Measurements from ENCODE around the gene ODC1. TPM values are rescaled to one million over a fixed set of nuclear protein-coding genes. Genes with fewer than 3 reads are reported as not detected.
"Not testable (repeated sequence)": the region's sequence is repeated elsewhere in the genome, so short reads cannot be mapped to it uniquely, and the experiment has no call there.

The ODC1 gene
- total and polyA plus RNA-seq, 2 donors (not counting 1 experiment from before 2014, with no cell fraction given): 86.4 to 89.3 TPM

DNA sequence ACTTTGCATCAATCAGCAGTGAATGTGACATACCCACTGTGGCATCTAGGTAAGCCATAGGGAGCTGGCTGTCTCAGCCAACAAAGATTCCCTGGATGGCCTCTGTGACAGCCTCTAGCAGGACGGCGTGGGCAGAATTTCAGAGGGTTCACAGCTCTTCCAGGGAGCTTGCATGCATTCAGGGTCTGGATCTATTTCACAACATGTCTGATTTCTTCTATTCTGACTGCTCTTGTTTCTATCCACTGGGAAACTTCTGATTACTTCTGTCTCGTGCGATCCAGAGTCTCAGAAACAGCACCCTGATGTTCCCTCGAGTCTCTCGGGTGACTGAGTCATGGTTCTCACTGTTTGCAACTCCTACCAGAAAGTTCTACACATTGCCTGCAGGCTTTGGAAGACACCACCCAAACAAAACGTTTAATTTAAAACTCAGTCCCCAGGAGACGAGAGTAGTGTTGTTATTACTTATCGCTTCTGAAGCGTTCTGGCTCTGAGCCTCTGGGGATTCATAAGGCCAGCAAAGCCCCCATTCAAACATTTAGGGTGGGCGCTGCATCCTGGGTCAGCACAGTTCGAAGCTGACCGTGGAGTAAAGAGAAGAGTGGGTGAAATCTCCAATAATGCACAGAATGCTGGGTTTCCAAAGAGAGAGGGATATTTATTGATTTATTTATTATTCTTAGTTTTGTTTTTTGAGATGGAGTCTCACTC is 41.9 kb upstream of the ODC1 start:
- no peak overlapping the region for H2AFZ ChIP-seq (ENCODE audit: low read length)
- no peaks in the 10 kb centered on the region for H3K9me3 ChIP-seq (ENCODE audit: control insufficient read depth, insufficient read depth, low read depth, low read length)
- no peak overlapping the region for H3K4me3 ChIP-seq (replicated peaks in 1 of 4; ENCODE audit: control extremely low read depth in 1 of 4, insufficient read depth in 1 of 4, low read depth in 3 of 4, low read length in 4 of 4)
- H3K27me3 ChIP-seq (ENCODE audit: control insufficient read depth, insufficient read depth, low read length): peaks cover 16% of the 10 kb centered on the region
- TF ChIP-seq EZH2 (IDR thresholded peaks at IDR 0.05; ENCODE audit: low read length, missing control alignments): no peak
- TF ChIP-seq, protein P1, sequence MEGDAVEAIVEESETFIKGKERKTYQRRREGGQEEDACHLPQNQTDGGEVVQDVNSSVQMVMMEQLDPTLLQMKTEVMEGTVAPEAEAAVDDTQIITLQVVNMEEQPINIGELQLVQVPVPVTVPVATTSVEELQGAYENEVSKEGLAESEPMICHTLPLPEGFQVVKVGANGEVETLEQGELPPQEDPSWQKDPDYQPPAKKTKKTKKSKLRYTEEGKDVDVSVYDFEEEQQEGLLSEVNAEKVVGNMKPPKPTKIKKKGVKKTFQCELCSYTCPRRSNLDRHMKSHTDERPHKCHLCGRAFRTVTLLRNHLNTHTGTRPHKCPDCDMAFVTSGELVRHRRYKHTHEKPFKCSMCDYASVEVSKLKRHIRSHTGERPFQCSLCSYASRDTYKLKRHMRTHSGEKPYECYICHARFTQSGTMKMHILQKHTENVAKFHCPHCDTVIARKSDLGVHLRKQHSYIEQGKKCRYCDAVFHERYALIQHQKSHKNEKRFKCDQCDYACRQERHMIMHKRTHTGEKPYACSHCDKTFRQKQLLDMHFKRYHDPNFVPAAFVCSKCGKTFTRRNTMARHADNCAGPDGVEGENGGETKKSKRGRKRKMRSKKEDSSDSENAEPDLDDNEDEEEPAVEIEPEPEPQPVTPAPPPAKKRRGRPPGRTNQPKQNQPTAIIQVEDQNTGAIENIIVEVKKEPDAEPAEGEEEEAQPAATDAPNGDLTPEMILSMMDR (conservative IDR thresholded peaks at IDR 0.05 in 1 of 2, IDR thresholded peaks at IDR 0.05 in 1 of 2; ENCODE audit: low read depth in 1 of 2, low read length in 2 of 2): no peak
- no peak overlapping the region for H3K9ac ChIP-seq (ENCODE audit: insufficient read depth, low read length)
- H3K36me3 ChIP-seq (ENCODE audit: control insufficient read depth, insufficient read depth, low read length): no peaks in the 10 kb centered on the region
- DNase-seq (ENCODE audit: low read depth in 2 of 2): no peak
- H3K79me2 ChIP-seq (ENCODE audit: control insufficient read depth, insufficient read depth, low read length): no peaks in the 10 kb centered on the region
- H3K27ac ChIP-seq (ENCODE audit: insufficient read depth, low read length): no peak overlapping the region
- H3K4me2 ChIP-seq (ENCODE audit: extremely low read depth, insufficient read depth, low read length): no peak overlapping the region
- H4K20me1 ChIP-seq (ENCODE audit: control insufficient read depth, extremely low read depth, insufficient read depth, low read length): no peaks in the 10 kb centered on the region
- no peaks in the 10 kb centered on the region for H3K4me1 ChIP-seq (ENCODE audit: control insufficient read depth, extremely low read depth, insufficient read depth, low read length)

DNA sequence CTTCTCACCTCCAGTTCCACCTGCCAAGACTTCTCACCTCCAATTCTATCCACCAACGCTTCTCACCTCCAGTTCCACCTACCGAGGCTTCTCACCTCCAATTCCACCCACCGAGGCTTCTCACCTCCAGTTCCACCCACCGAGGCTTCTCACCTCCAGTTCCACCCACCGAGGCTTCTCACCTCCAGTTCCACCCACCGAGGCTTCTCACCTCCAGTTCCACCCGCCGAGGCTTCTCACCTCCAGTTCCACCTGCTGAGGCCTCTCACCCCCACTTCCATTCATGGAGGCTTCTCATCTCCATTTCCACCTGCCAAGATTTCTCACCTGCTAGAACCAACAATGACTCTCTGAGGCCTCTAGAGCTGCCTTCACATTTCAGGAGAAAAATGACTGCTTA is 40.0 kb upstream of the ODC1 start:
- H4K20me1 ChIP-seq (ENCODE audit: control insufficient read depth, extremely low read depth, insufficient read depth, low read length); DNase-seq (ENCODE audit: low read depth in 2 of 2); H3K4me1 ChIP-seq (ENCODE audit: control insufficient read depth, extremely low read depth, insufficient read depth, low read length); H3K4me3 ChIP-seq (replicated peaks in 1 of 4; ENCODE audit: control extremely low read depth in 1 of 4, insufficient read depth in 1 of 4, low read depth in 3 of 4, low read length in 4 of 4); H3K4me2 ChIP-seq (ENCODE audit: extremely low read depth, insufficient read depth, low read length); H3K27ac ChIP-seq (ENCODE audit: insufficient read depth, low read length); H3K9me3 ChIP-seq (ENCODE audit: control insufficient read depth, insufficient read depth, low read depth, low read length); H3K9ac ChIP-seq (ENCODE audit: insufficient read depth, low read length); H3K36me3 ChIP-seq (ENCODE audit: control insufficient read depth, insufficient read depth, low read length); H3K79me2 ChIP-seq (ENCODE audit: control insufficient read depth, insufficient read depth, low read length); H2AFZ ChIP-seq (ENCODE audit: low read length): not testable (repeated sequence)
- H3K27me3 ChIP-seq (ENCODE audit: control insufficient read depth, insufficient read depth, low read length): peaks cover 16% of the 10 kb centered on the region

DNA sequence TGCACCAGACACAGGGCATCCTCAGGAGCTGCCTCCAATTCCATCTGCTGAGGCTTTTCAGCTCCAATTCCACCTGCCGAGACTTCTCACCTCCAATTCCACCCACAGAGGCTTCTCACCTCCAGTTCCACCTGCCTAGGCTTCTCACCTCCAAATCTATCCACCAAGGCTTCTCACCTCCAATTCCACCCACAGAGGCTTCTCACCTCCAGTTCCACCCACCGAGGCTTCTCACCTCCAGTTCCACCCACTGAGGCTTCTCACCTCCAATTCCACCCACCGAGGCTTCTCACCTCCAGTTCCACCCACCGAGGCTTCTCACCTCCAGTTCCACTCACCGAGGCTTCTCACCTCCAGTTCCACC is 39.6 kb upstream of the ODC1 start:
- H3K9ac ChIP-seq (ENCODE audit: insufficient read depth, low read length); H4K20me1 ChIP-seq (ENCODE audit: control insufficient read depth, extremely low read depth, insufficient read depth, low read length); H3K9me3 ChIP-seq (ENCODE audit: control insufficient read depth, insufficient read depth, low read depth, low read length); H3K27ac ChIP-seq (ENCODE audit: insufficient read depth, low read length); H3K79me2 ChIP-seq (ENCODE audit: control insufficient read depth, insufficient read depth, low read length); H2AFZ ChIP-seq (ENCODE audit: low read length); H3K36me3 ChIP-seq (ENCODE audit: control insufficient read depth, insufficient read depth, low read length); DNase-seq (ENCODE audit: low read depth in 2 of 2); H3K4me3 ChIP-seq (replicated peaks in 1 of 4; ENCODE audit: control extremely low read depth in 1 of 4, insufficient read depth in 1 of 4, low read depth in 3 of 4, low read length in 4 of 4); H3K4me2 ChIP-seq (ENCODE audit: extremely low read depth, insufficient read depth, low read length); H3K4me1 ChIP-seq (ENCODE audit: control insufficient read depth, extremely low read depth, insufficient read depth, low read length): not testable (repeated sequence)
- peaks cover 17% of the 10 kb centered on the region for H3K27me3 ChIP-seq (ENCODE audit: control insufficient read depth, insufficient read depth, low read length)

DNA sequence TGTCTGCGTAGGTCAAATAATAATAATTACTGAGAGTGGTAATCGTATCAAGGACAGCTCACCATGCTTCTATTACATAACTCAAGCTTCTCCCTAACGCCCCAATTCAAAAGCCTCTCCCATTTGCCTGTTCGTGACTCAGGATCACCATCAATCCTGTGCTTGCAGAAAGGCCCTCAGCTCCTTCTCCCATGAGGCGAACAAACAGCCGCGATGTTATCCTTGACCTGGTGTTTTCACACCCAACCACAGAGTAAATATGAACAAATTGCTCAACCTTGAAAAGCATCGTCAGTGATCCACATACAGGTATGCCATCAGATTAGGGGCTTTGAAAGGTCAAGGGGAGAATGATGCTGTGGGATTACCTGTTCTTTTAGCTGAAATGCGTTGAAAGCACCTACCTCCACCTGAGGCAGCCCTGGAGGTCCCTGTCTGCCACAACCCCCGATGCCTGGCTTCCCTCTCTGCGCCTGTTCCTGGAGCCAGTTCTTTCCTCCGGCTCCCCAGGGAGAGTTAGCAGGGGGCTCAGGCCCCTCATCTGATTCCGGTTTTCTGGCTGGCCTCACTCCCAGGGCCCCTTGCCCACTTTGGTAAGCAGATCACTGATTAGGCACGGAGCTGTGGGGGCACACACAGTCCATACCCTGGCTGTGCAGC is 39.1 kb upstream of the ODC1 start:
- Histone ChIP-seq H3K27me3 (ENCODE audit: control insufficient read depth, insufficient read depth, low read length) (peaks cover 18% of the 10 kb centered on the region), H3K36me3 (ENCODE audit: control insufficient read depth, insufficient read depth, low read length) (no peaks in the 10 kb centered on the region), H3K4me1 (ENCODE audit: control insufficient read depth, extremely low read depth, insufficient read depth, low read length) (no peaks in the 10 kb centered on the region), H3K4me3 (replicated peaks in 1 of 4; ENCODE audit: control extremely low read depth in 1 of 4, insufficient read depth in 1 of 4, low read depth in 3 of 4, low read length in 4 of 4) (no peak overlapping the region), H2AFZ (ENCODE audit: low read length) (no peak overlapping the region), H3K27ac (ENCODE audit: insufficient read depth, low read length) (no peak overlapping the region), H3K4me2 (ENCODE audit: extremely low read depth, insufficient read depth, low read length) (no peak overlapping the region), H3K9ac (ENCODE audit: insufficient read depth, low read length) (no peak overlapping the region), H4K20me1 (ENCODE audit: control insufficient read depth, extremely low read depth, insufficient read depth, low read length) (no peaks in the 10 kb centered on the region), H3K9me3 (ENCODE audit: control insufficient read depth, insufficient read depth, low read depth, low read length) (no peaks in the 10 kb centered on the region), H3K79me2 (ENCODE audit: control insufficient read depth, insufficient read depth, low read length) (no peaks in the 10 kb centered on the region)
- TF ChIP-seq, protein P1 (conservative IDR thresholded peaks at IDR 0.05 in 1 of 2, IDR thresholded peaks at IDR 0.05 in 1 of 2; ENCODE audit: low read depth in 1 of 2, low read length in 2 of 2): no peak
- no peak for DNase-seq (ENCODE audit: low read depth in 2 of 2)

Measured in fibroblast of lung (primary cell).